HG03025 (cell line): ENCODE data around the gene CD226.
"Not testable (repeated sequence)": the region's sequence is repeated elsewhere in the genome, so short reads cannot be mapped to it uniquely, and the experiment has no call there.

Experiments
- ATAC-seq: cut with Tn5 transposase; IDR thresholded peaks from one replicate; pipeline ENCODE4 v1.9.1; 2021; ENCODE audit warnings: mild to moderate bottlenecking, moderate library complexity; ENCODE audit not compliant: unreplicated experiment, low FRiP score

CD226 gene

DNA sequence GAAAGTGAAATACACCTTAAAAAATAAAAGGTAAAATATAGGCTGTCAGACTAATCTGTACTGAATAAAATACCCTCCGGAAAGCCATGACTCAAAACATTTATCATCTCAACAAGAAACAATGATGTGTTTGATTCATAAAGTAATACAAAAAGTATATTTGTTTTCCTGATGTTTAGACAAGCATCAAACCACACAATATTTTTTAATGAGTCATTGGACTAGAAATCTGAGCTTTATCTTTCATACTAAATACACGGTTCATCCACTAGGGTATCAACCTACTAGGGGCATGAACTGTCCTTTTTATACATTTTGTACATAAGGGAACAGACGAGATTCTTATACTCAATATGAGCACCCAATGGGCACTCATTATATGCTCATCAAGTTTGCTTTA, 31.3 kb downstream of the CD226 start:
- no peak for ATAC-seq

GRCh38 chr18:69908838-69909237, 38.8 kb downstream of the CD226 start:
- ATAC-seq = no peak

DNA sequence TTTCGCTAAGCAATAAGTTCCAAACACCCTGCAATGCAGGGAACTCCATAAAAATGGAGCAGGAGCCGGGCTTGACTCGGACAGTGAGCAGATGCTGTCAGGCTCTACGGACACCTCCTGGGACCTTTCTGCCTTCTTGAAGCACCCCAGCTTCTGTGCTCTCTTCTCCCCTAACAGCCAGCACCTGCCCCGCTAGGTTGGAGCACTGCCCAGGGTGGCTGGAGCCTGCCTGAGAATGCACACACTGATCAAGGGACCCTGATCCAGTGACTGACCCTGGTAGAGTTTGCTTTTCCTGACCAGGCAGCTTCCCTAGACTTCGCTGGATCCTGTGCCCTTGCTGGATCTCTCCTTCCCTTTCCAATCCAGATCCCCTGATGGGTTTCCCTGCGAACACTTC, 40.9 kb downstream of the CD226 start:
- no peak for ATAC-seq

- ATAC-seq = no peak
Measured at GRCh38 chr18:69900941-69901340, 46.7 kb downstream of the CD226 start.

DNA sequence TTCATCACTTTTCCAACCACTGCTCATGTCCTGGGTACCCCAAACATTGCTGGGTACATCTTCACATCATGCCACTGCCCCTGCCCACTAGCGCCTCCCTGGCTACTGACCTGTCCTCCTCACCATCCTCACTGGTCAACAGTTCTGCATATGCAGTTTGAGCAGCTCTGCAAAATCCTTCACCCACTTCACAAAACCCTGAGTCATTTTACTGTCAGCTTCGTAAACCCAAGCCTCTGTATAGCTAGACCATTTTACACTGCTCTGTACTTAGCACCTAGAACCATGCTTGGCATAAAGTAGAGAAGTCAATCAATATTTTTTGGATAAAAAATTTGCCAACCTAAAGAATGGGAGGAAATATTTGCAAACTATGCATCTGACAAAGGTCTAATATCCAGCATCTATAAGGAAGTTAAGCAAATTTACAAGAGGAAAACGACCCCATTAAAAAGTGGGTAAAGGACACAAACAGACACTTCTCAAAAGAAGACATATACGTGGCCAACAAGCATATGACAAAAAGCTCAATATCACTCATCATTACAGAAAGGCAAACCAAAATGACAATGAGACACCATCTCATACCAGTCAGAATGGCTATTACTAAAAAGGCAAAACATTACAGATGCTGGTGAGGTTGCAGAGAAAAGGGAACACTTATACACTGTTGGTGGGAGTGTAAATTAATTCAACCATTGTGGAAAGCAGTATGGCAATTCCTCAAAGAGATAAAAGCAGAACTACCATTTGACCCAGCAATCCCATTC, 48.3 kb downstream of the CD226 start:
- not testable (repeated sequence) for ATAC-seq

DNA sequence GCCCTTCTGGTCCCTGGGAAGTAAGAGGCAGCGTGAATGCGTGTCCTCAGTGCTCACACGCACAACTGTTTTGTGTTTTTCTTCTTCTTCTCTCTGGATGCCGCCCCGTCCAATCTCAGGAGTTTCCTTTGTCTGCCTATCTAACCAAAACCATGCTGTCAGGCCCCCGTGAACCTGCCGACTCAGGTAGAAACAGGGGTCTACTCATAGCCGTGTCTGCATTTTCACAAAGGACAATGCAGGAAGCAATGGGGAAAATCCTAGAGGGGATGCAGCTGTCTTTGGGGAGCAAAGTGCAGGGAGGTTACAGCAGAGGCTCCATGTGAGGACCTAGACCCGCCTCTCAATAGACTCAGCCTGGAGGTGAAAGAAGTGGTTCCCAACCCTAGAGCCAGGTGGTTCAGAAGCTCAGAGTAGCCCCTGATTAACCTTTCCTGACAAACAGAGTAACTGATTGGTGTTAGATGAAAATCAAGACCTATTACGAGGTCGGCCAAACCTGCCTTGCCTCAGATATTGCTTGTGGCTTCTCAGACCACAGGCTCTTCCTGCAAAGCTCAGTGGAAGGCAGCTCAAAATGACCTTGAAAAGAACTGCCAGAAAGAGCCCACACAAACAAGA, 49.3 kb downstream of the CD226 start:
- no peak for ATAC-seq

DNA sequence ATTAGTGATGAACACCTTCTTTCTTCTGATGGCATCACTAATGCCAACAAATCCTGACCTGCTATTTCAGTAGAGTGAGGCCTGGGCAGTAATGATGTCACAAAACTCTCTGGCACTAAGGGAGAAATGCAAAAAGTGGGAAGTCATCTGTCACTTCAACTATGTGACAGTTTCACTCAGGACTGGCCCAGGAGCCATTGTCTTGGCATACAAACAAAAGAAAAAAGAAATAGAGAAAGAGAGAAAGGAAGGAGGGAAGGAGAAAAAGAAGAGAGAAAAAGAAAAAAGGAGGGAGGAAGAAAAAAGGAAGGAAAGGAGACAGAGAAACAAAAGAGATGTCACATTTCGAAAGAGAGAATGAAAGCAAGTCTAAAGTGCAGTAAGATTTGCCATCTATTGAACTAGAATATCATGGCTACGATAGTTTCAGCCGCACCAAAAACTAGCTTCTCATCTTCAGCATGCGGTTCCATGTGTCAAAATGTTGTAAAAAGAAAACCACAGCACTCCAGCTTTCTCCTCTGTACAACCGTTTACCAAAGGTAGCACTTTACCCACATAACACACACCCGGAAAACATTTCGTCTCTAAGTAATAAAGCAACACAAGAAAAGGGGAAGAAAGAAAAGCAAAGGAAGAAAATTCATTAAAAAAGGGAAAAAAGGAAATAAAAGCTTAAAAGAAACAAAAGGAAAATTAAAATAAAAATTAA, 50.1 kb downstream of the CD226 start:
- ATAC-seq = no peak

- no peak for ATAC-seq
Measured at GRCh38 chr18:69895066-69896047, 52.3 kb downstream of the CD226 start.

DNA sequence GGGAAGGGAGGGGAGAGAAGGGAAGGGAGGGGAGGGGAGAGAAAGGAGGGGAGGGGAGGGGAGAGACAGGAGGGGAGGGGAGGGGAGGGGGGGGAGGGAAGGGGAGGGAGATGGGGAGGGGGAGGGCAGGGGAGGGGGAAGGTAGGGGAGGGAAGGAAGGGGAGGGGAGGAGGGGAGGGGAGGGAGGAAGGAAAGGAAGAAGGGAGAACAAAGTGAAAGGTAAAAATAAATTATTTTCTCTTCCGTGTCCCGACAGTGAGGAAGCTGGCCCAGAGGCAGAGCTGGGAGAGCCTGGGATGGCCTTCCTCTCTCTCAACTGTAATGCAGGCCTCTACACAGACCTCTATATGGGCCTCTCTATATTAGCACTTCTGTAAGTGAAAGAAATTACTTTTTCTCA, 53.2 kb downstream of the CD226 start:
- ATAC-seq = no peak

- ATAC-seq = no peak
Measured at GRCh38 chr18:69890558-69890957, 57.1 kb downstream of the CD226 start.

- no peak for ATAC-seq
Measured at GRCh38 chr18:69889009-69889408, 58.7 kb downstream of the CD226 start.

DNA sequence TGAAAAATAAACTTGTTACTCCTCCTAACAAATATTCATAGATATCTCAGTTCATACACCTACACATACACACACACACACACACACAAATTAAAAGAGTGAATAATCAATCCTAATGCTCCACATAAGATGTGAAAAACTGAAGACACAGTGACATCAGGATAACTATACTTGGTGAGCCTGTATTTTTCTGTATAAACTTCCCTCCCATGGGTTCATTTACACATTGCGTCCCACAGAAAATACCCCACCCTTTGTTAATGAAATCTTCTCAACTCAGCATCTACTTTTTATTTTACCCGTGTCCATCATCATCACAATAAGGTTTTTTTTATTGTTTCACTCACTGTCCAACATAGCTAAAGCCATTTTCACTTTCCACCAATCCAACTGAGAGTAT, 60.4 kb downstream of the CD226 start:
- no peak for ATAC-seq

DNA sequence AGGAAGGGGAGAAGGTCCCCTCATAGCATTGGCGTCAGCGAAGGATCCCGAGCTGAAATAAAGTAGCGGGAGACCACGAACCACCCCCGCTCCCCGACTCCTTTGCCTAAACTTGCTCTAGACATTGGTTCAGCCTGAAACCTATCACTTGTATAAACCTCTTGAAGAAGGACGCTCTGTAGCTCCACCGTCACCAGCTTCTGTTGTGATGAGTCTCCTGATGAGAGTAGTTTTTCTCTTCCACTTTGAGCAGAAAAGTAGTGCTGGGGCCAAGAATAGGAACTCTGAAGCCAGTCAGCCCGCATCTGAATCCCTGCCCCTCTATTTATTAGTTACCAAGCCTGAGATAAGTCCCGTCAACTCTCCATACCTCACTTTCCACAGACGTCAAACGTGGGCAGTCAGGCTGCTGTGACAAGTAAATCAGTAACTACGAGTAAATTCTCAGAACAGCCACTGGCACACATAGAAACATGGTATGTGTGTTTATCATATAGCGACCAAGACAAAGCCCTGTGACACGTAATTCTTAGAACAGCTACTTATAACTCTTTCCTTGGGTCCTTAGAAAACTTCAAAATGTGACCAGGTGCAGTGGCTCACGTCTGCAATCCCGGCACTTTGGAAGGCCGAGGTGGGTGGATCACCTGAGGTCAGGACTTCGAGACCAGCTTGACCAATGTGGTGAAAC, 61.7 kb downstream of the CD226 start:
- peak; percentile 69 for ATAC-seq

DNA sequence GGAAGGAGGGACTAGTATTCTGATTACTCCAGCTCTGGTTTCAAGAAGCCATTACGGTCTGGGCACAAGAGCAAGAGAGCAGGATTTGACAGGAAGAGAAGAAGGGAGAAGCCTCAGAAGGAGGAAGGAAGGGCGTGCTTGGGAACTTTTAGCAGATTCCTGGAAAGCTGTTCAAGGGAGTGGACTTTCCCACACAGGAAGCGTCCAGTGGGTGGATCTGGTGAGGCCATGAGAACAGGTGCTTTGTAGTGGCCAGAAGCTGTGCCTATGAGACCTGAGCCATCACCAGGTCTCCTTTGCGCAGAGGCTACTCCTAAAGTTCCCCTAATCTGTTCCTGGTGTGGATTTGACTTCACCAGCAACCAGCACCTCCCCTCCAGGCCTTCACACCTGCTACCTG, 62.3 kb downstream of the CD226 start:
- ATAC-seq = no peak

DNA sequence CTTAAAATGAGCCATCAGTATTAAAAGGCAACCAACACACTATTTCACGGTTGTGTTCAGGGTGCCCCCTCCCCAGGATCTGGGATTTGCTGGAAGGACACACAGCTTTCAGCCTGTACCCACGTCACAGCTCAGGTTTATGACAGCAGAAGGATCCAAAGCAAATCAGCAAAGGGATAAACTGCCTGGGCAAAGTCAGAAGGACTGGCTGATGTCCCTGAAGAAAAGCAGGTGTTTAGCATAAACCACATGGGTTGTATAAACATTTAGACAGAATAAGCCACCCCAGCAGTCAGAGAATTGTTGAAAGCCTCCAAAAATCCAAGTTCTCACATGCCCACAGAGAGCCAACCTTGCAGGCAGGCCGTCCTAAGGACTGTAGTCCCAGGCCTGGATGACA, 63.9 kb downstream of the CD226 start:
- ATAC-seq = no peak

- ATAC-seq = no peak
Measured at GRCh38 chr18:69882965-69883668, 64.6 kb downstream of the CD226 start.

DNA sequence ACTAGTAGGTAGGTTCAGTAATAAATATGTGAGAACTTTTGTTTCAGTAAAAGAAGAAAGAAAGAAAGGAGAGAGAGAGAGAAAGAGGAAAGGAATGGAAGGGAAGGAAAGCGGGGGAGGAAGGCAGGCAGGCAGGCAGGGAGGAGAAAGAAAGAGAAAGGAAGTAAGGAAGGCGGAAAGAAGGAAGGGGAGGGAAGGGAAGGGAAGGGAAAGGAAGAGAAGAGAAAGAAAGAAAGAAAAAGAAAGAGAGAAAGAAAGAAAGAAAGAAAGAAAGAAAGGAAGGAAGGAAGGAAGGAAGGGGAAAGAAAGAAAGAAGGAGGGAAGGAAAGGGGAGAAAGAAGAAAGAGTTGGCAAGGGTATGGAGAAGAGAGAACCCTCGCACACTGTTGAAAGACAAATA, 67.6 kb downstream of the CD226 start:
- no peak for ATAC-seq

- ATAC-seq = not testable (repeated sequence)
Measured at GRCh38 chr18:69879051-69879450, 68.6 kb downstream of the CD226 start.

DNA sequence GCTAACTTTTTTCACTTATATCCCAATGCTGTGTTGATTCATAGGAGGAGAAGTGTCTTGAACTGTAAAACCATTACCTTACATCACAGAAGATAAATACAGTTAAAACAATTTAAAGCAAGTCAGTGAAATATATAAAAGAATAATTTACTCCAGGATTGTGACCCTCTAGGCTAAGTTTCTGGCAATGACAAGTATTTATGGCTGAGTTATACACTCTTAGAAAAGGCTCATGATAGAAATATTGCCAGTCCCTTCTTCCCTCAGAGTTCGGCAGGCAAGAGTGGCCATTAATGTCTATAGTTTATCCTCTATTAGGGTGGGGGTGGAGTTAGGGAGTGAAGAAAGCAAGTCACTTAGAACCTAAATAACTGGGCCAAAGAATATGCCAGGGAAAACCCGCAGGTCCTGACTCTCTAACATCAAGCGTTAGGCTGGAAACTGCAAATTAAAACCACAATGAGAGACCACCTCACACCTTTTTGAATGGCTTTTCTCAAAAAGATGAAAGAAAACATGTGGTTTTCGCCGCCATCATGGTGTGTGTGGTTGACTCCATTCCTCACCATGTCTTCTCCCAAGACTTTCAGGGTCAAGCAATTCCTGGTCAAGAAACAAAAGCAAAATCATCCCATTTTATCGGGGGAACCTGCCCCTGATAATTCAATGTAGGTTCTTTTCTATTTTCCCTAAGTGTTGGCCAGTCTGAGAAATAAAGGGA, 69.3 kb downstream of the CD226 start:
- ATAC-seq = no peak
